Colonic mucosa (tissue), 4 donors: ENCODE results near the gene RIMS1. TPM values are rescaled to one million over a fixed set of nuclear protein-coding genes. Genes with fewer than 3 reads are reported as not detected.

Experiments used
- DNase-seq: peaks from one replicate; pipeline ENCODE4 v3.0.0-alpha.2; 2020
- H3K27ac ChIP-seq: fragments of 200-600 bp; one replicate; pipeline ENCODE4 v1.8.0; 2021
- H3K27me3 ChIP-seq: fragments of 200-600 bp; one replicate; pipeline ENCODE4 v1.8.0; 2021
- H3K36me3 ChIP-seq: fragments of 200-600 bp; one replicate; pipeline ENCODE4 v1.8.0; 2021
- H3K4me1 ChIP-seq: fragments of 200-600 bp; one replicate; pipeline ENCODE4 v1.8.0; 2021; ENCODE audit warnings: mild to moderate bottlenecking
- H3K4me3 ChIP-seq: fragments of 200-600 bp; one replicate; pipeline ENCODE4 v1.8.0; 2021
- H3K9ac ChIP-seq, 2 donors: one replicate each; pipeline ENCODE4 v1.7.0; 2013; ENCODE audit warnings: control low read depth in 2 of 2, low read depth in 2 of 2, low read length in 2 of 2
- H3K9me3 ChIP-seq: fragments of 200-600 bp; one replicate; pipeline ENCODE4 v1.8.0; 2021
- intact Hi-C: fragments of 100-400 bp; cut with DNase I; formaldehyde crosslinking; loops from one replicate; pipeline ENCODE4 v1.14.1; 2022
- total RNA-seq, 2 donors: library from RNA; stranded (reverse); fragmentation: NEBNext Ultra II Directional in 1 of 2; extraction: Animal tissue kit (Norgen Biotek cat#: 25700) in 1 of 2; gene quantifications; one replicate each; pipeline ENCODE4 v1.2.1, GENCODE V29; 2021
- TF ChIP-seq, protein P1 (sequence below): fragments of 200-600 bp; IDR thresholded peaks from one replicate; pipeline ENCODE4 v1.8.0; 2022; ENCODE audit warnings: antibody characterized with exemption, mild to moderate bottlenecking
- donor health status: healthy.
- donor health status: DM: no; HTN: no; CAD: no.
- donor health status: DM: no; HTN: no; CAD: no.

RIMS1 gene
- total RNA-seq, 2 donors from 2014 or later: 0.17 to 0.56 TPM

- no peak overlapping the region for H3K27ac ChIP-seq
These were observed 477.7 kb downstream of the RIMS1 start for GRCh38 chr6:72363844-72364740.

GRCh38 chr6:72365773-72366172, 479.4 kb downstream of the RIMS1 start:
- TF ChIP-seq, protein P1, sequence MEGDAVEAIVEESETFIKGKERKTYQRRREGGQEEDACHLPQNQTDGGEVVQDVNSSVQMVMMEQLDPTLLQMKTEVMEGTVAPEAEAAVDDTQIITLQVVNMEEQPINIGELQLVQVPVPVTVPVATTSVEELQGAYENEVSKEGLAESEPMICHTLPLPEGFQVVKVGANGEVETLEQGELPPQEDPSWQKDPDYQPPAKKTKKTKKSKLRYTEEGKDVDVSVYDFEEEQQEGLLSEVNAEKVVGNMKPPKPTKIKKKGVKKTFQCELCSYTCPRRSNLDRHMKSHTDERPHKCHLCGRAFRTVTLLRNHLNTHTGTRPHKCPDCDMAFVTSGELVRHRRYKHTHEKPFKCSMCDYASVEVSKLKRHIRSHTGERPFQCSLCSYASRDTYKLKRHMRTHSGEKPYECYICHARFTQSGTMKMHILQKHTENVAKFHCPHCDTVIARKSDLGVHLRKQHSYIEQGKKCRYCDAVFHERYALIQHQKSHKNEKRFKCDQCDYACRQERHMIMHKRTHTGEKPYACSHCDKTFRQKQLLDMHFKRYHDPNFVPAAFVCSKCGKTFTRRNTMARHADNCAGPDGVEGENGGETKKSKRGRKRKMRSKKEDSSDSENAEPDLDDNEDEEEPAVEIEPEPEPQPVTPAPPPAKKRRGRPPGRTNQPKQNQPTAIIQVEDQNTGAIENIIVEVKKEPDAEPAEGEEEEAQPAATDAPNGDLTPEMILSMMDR: no peak
- Histone ChIP-seq H3K4me1 (no peaks in the 10 kb centered on the region), H3K9ac (no peak overlapping the region), H3K9me3 (no peaks in the 10 kb centered on the region), H3K4me3 (no peak overlapping the region), H3K27me3 (no peaks in the 10 kb centered on the region), H3K36me3 (no peaks in the 10 kb centered on the region), H3K27ac (no peak overlapping the region)
- no peak for DNase-seq
- intact Hi-C loops: no loop called here

More at GRCh38 chr6:72363844-72364740, 477.7 kb downstream of the RIMS1 start:
- no peaks in the 10 kb centered on the region for H3K9me3 ChIP-seq
- intact Hi-C loops: no loop called here
- H3K4me3 ChIP-seq: no peak overlapping the region
- no peak overlapping the region for H3K9ac ChIP-seq
- TF ChIP-seq, protein P1: no peak
- no peak for DNase-seq
- H3K4me1 ChIP-seq: no peaks in the 10 kb centered on the region
- no peaks in the 10 kb centered on the region for H3K27me3 ChIP-seq
- H3K36me3 ChIP-seq: no peaks in the 10 kb centered on the region

GRCh38 chr6:72367439-72367838, 481.1 kb downstream of the RIMS1 start:
- TF ChIP-seq, protein P1: no peak
- Histone ChIP-seq H3K36me3 (no peaks in the 10 kb centered on the region), H3K4me3 (no peak overlapping the region), H3K9me3 (no peaks in the 10 kb centered on the region), H3K9ac (no peak overlapping the region), H3K27me3 (no peaks in the 10 kb centered on the region), H3K27ac (no peak overlapping the region), H3K4me1 (no peaks in the 10 kb centered on the region)
- intact Hi-C loops: no loop called here
- no peak for DNase-seq

GRCh38 chr6:72371473-72371872, 485.1 kb downstream of the RIMS1 start:
- Histone ChIP-seq H3K36me3 (no peaks in the 10 kb centered on the region), H3K9ac (no peak overlapping the region), H3K9me3 (no peaks in the 10 kb centered on the region), H3K4me3 (no peak overlapping the region), H3K27ac (no peak overlapping the region), H3K4me1 (no peaks in the 10 kb centered on the region), H3K27me3 (no peaks in the 10 kb centered on the region)
- TF ChIP-seq, protein P1: no peak
- no peak for DNase-seq
- intact Hi-C loops: no loop called here

DNA sequence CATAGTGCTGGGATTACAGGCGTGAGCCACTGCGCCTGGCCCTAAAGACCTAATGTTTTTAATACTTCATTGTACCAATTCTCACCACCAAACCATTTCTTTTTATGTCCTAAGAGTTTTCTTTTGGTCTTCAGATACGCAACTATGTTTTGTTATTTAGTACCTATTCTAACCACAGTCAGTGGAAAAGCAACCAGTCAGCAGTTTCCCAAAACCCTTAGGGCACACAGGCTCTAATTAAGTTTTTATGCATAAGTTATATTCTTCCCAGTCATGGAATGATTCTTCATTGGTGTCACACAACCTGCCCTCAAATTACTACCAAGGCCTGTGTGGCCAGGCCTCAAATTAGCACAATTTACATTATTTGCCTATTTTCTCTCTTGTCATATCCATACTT, 487.8 kb downstream of the RIMS1 start:
- H3K9me3 ChIP-seq: no peaks in the 10 kb centered on the region
- TF ChIP-seq, protein P1: no peak
- no peak for DNase-seq
- H3K4me1 ChIP-seq: no peaks in the 10 kb centered on the region
- H3K27me3 ChIP-seq: no peaks in the 10 kb centered on the region
- no peaks in the 10 kb centered on the region for H3K36me3 ChIP-seq
- no peak overlapping the region for H3K4me3 ChIP-seq
- intact Hi-C loops: no loop called here
- no peak overlapping the region for H3K27ac ChIP-seq
- no peak overlapping the region for H3K9ac ChIP-seq
